Right ventricle myocardium inferior (tissue), 1 donor: Measurements from ENCODE around the gene ALDH5A1. TPM values are rescaled to one million over a fixed set of nuclear protein-coding genes. Genes with fewer than 3 reads are reported as not detected.
A peak's percentile ranks its signal among the peaks of the same experiment; 100 is the strongest.

Source experiments
- ATAC-seq: fragments of 200-7000 bp; cut with Tn5 transposase; one replicate; pipeline ENCODE4 v1.9.1; 2020; ENCODE audit warnings: mild to moderate bottlenecking, moderate library complexity
- DNase-seq: peaks from one replicate; pipeline ENCODE4 v3.0.0; 2021; ENCODE audit errors: missing footprints
- intact Hi-C: fragments of 100-400 bp; cut with DNase I; formaldehyde crosslinking; loops from one replicate; pipeline ENCODE4 v1.11.0; 2022
- total RNA-seq: library from RNA; stranded (reverse); fragmentation: NEBNext Ultra II Directional; extraction: Animal tissue kit (Norgen Biotek cat#: 25700); gene quantifications from one replicate; pipeline ENCODE4 v1.2.1, GENCODE V29; 2021
- donor health status: DM: no; HTN: yes; CAD: no; lungs with severe emphysema.

Gene ALDH5A1
- total RNA-seq, 1 donor from 2014 or later: 25.1 TPM

DNA sequence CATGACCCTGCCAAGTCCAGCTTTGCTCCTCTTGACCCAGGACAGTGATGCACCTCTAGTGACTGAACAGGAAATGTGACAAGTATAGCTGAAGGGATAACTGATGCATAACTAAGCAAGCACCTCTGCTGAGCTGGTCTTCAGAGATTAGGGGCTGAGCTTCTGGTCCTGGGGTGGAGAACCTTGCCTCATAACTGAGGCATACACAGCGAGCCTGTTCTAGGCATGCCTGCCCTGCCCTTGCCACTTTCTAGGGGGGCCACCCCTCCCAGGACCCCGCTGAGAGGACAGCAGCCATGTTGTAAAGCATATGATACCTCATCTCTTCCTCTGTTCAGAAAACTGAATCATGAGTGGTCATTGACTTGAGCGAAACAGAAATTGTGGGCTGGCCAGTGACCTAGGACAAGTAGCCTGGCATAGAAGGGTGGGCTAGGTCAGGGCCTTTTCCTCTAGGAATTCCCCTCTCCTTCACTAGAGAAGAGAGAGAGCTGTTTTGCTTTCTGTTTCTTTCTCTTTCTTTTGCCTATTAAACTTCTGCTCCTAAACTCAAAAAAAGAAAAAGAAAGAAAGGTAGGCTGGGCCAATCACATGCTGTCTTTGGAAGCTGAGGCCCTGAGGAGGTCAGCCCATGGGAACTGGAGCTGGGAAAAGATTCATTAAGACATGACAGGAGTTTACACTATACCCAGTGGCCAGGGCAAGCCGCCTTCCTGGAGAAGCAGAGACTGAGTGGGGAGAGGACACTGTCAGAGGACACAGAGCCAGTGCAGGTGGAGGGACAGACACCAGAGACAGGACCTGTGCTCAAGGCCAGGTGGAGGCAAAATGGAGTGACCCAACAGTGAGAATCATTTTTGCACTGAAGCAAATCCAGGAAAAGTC lies 23.1 kb downstream of the ALDH5A1 start:
- intact Hi-C loops: no loop called here
- DNase-seq (no peak), ATAC-seq (no peak)

DNA sequence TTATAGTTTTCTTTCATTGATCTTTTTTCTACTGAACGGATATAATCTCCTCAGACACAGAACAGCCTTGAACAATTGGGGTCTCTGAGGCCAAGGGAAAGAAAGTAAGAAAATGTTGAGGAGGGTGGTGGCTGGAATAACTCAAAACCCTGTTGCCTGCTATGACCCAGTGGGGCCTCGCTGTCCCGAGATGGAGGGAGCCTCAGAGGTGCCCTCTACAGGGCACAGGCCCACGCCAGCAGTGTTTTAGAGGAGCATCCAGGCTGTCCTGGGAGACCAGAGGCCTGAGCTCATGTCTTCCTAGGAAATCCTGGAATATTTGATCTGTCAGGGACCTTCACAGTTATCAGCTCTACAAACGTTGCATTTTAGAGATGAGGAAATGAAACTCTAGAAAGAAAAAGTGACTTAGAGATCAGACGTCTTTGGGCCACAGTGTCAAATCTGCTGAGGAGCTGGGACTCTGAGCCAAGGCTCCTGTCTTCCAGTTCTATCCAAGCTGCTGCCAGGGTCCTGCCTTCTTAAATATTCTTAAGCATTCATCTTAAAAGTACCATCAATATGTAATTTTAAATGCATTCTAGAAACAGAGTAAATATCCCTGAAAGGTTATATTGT lies 26.3 kb downstream of the ALDH5A1 start:
- peak; percentile 86 for ATAC-seq
- intact Hi-C loops: no loop called here
- DNase-seq: no peak

DNA sequence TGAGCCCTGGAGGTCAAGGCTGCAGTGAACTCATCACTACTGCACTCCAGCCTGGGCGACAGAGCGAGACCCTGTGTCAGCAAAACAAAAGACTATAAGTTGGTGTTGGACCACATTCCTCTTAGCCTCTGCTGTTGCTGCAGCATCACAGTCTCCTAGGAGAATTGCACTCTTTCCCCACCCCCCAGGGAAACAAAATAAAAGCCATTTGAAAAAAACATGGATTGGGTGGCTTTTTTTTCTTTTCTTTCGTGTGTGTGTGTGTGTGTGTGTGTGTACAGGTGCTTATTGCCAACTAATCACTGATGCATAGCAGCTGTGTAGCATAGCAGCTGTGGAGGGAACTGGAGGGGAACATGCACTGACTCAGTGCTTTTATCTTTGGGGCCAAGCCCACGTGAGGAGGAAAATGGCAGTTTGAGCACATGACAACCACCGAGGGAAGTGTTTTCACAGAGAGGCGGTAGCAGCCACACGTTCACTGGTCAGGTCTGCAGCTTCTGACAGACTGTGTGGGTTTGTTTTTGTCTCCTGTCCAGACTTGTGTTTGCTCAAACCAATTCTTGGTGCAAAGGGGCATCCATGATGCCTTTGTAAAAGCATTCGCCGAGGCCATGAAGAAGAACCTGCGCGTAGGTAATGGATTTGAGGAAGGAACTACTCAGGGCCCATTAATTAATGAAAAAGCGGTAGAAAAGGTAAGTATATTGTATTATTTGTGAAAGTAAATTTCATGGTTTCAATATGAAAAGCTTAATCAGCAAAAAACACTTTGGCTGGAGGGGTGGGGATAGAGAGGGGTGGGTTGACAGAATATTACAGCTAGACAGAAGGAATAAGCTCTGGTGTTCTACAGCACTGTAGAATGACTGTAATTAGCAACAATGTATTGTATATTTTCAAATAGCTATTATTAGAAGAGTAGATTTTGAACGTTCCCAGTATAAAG lies 27.7 kb downstream of the ALDH5A1 start:
- no peak for ATAC-seq
- intact Hi-C loops: no loop called here
- DNase-seq: no peak

DNA sequence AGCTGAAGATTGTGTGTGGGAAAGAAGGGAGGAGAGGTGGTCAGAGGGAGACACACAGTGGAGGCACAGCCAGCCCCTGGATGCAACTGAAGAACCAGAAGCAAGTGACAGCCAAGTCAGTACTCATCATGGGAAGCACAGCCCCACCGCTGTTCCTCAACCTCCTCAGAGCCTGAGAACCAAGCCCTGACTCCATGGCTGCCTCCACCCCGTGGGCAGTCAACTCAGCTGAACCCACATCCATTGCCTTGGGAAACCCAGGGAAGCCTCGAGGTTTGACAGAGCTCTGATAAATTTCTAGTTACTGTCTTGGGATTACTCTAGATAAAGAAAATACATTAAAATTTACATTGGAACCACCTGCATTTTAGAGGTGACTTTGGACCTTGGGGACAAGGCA lies 29.6 kb downstream of the ALDH5A1 start:
- no peak for DNase-seq
- intact Hi-C loops: no loop called here

DNA sequence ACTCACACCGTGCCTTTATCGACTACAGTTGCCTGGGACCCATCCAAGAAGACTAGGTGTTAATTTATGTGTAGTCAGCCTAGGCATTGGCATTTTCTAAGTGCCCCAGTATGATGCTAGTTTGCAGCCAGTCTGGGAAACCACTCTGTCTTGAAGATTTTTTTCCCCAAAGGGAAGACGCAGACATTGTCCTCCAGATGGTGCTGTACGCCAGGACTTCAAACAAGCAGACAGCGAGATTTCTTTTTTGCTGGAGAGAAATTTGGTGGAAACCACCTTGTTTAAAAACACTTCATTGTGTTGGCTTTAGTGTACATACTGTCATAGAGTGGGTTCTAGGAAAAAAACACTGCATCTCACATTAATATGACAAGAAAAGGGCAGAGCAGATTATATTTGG lies 30.0 kb downstream of the ALDH5A1 start:
- intact Hi-C loops: no loop called here
- ATAC-seq (no peak), DNase-seq (no peak)

More for the DNA sequence above, 29.6 kb downstream of the ALDH5A1 start:
- no peak for ATAC-seq

DNA sequence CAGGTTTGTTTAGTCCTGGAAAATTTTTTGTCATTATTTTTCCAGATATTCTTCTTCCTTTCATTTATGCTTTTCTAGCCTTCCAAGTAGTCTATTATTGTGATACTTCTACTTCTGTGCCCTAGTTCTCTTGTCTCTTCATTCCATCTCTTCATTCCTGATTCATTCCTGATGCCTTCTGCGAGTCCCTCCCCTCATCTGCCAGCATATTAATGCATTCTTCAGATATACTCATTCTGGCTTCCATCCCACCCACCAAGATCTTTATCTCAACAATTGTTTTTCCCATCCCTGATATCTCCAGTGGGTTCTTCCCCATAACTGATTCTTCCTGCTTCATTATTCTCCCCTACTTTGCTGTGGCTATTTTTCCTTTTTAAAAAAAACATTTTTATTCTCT lies 35.2 kb downstream of the ALDH5A1 start:
- ATAC-seq (no peak), DNase-seq (no peak)
- intact Hi-C loops: no loop called here

DNA sequence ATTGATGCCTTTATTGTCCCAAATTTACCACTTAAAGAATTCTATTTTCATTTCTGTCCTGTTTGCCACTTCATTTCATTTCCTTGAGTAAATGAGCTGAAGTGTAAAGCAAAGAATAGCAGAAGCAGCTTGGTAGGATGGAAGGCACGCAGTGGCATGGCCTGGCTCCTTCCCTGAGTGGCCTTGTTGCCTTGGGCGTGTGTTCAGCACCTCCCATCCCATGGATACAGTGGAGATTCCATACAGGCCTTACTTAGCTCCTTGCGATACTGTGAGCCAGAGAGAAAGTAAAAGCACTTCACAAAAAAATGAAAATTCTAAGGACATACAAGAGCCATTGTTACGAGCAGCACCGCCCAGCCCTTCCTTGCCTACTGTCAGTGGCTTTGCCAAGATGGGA lies 39.6 kb downstream of the ALDH5A1 start:
- intact Hi-C loops: no loop called here
- no peak for DNase-seq
- ATAC-seq: no peak

DNA sequence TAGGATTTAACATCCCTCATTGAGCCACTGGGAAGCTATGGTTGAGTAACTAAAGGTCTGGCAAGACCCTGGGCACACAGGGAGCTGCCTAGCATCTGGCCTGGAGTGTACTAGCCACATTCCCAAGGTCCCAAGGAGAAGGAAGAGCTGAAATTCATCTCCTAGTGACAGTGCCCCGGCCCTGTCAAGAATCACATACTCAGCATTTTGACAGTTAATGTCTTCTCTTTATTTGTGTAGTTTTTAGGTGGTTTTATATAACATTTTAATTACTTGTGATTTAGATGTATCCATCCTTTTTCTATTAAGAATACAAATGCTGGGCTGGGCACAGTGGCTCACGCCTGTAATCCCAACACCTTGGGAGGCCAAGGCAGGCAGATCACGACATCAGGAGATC lies 40.4 kb downstream of the ALDH5A1 start:
- intact Hi-C loops: no loop called here
- ATAC-seq: no peak
- DNase-seq: no peak

DNA sequence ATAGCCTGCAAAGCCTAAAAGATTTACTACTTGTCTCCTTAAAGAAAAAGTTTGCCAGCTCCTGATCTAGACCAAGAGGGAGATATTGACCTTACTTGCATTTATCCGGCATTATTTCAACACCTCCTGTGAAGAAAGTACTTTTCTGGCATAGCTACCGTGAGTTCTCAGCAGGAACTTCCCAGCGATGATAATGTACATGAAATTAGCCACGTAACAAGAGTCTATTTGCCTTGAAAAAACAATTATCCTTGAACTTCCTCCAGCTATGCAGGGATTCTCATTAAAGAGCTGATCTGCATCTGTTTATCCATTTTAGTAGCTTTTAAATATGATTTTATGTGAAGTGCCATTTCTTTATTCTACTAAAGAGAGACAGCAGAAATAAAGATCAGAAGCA lies 41.7 kb downstream of the ALDH5A1 start:
- ATAC-seq (no peak), DNase-seq (no peak)
- intact Hi-C loops: no loop called here

DNA sequence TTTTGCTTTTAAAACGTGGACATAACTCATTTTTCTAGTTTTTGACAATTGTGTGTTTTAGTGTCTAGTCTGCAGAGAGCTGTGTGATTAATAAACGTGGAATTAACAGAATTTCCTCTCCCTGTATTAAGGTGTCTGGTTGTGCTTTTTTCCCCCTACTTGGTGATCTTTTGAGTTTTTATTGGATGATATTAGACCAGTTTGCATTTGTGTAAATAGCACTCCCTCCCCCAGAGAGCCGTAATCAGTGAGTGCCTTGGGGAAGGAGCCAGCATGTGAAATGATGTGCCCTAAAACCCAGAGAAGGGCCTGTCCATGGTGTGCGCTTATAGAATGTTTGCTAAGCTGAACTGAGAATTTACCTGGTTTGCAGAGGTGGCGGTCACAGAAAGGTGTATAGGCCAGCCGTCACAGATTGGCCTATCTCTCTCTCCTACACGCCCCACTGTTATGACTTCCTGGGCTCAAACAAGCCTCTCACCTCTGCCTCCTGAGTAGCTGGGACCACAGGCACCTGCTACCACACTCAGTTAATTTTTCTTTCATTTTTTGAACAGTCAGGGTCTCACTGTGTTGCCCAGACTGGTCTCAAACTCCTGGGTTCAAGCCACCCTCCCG lies 42.4 kb downstream of the ALDH5A1 start:
- intact Hi-C loops: no loop called here
- DNase-seq: no peak
- no peak for ATAC-seq

DNA sequence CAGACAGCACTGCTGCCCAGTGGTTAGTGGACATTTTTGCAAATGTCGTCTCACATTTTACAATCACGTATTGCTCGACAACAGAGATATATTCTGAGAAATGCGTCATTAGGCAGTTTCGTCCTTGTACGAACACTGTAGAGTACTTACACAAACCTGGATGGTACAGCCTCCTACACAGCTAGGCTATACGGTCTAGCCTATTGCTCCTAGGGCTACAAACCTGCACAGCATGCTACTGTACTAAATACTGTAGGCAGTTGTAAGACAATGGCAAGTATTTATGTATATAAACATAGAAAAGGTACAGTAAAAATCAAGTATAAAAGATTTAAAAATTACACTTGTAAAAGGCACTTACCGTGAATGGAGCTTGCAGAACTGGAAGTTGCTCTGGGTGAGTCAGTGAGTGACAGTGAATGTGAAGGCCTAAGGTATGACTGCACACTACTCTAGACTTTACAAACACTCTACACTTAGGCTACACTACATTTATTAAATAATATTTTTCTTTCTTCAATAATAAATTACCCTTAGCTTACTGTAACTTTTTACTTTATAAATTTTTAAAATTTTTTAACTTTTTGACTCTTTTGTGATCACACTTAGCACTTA lies 43.1 kb downstream of the ALDH5A1 start:
- DNase-seq: no peak
- no peak for ATAC-seq
- intact Hi-C loops: no loop called here

DNA sequence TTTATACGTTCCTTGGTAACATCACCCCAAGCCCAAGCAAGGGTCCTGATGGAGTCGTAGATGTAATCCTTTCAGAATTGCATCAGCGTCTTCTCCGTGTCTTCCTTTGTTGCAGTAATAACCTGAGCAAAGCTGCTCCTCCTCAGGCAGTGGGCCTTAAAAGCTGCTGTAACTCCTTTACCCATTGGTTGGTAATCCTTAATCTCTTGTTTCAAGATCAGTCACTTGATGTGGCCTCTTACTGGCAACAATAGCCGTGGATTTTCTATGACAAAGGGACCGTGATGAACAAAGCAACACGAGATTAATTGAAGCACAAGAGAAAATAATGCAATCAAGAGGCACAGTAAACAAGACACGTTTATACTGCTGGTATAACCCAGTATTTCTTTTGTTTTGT lies 44.6 kb downstream of the ALDH5A1 start:
- DNase-seq (no peak), ATAC-seq (no peak)
- intact Hi-C loops: no loop called here

DNA sequence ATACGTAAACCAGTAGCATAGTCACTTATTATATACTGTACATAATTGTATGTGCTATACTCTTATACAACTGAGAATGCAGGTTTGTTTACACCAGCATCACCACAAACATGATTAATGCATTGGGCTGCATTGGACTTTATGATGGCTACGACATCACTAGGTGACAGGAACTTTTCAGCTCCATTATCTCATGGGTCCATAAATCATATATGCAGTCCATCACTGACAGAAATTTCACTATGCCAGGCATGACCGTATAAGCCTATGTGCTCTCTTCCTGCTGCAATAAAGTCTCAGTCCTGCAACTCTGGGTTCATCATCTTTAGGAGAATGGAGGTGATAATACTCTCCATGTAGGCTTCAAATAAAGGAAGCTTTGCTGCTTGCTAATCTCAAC lies 45.4 kb downstream of the ALDH5A1 start:
- intact Hi-C loops: no loop called here
- no peak for DNase-seq
- no peak for ATAC-seq

DNA sequence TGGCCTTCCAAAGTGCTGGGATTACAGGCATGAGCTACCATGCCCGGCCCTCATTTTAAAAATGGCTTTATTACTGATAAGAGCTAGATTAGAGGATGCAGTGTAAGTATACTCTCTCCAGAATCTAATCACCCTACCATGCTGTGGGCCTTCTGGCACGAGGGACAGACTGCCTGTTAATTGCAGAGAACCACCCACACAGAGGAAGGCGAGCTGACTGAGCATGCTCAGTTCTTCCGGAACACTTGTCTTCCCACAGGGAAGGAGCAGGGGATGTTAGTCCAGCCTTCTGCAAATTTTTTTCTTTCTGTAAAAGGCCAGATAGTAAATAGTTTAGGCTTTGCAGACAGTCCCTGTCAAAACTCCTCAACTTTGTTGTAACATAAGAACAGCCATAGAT lies 48.9 kb downstream of the ALDH5A1 start:
- intact Hi-C loops: no loop called here
- no peak for ATAC-seq
- no peak for DNase-seq

DNA sequence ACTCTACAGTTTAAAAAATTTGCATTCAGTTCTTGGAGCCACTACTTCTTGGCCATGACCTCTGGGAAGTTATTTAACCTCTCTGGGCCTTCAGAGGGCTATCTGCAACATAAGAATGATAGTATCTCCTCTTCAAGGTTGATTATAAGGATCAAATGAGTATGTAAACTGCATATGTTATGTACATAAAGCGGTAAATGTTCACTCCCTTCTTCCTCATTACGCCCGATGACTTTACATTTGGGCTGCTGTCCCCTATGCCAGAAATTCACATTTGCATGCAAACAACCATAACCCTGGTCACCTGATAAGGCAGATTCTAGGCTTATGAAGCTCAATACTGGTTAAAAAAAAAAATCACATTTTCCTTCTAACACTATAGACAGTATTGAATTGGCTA lies 50.4 kb downstream of the ALDH5A1 start:
- intact Hi-C loops: no loop called here
- DNase-seq: no peak
- ATAC-seq: no peak

DNA sequence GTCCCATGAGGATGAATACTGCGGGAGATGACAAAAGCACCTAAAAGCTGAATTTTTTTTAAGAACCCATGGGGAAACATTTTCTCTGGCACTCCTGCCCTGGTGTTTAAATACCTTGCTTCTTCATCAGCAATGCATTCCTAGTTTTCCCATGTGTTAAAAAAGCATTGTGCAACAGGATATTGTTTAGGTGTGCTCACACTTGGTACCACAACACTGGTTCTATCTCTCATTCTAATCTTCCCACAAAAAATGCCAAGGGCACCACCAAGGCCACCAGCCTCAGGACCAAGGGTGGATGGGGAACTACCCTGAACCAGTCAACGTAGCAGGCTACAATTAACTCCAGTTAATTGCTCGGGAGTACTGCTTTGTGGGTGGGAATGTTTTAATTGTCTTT lies 50.9 kb downstream of the ALDH5A1 start:
- intact Hi-C loops: no loop called here
- DNase-seq (no peak), ATAC-seq (no peak)

DNA sequence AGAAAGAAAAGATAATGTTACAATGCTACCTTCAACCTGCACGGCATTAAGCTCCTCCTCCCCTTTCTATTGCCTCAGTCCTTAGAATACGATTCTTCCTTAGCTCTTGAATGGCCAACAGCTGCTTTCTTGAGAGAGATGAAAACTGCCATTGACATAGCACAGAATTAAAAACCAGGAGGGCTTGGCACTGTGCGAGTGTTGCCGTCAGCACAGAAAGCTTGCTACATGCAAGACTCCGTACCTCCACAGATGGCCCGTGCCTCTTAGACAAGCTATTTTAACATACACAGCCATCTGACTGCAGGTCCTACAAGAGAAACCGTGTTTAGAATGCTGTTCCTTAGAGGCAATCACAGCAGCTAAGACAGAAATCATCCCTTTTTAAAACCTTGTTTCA lies 51.7 kb downstream of the ALDH5A1 start:
- DNase-seq (no peak), ATAC-seq (peak; percentile 54)
- intact Hi-C loops: no loop called here

DNA sequence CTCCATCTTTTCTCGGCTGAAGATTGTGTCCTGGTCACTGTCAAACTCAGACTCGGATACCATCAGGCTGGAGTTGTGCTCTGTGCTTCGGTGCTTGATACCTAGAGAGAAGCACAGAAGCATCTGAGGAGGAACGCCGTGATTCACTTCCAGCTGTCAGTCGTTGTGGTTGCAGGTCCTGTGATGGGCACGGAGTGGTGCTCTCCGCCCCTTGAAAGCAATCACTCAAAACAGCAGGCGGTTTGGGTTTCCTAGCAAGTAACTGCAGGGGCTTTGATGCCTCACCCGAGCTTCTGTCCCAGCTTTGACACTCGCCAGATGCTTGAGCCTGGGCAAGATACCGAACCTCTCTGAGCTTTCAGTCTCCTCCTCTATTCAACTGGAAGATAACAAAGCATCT lies 52.5 kb downstream of the ALDH5A1 start:
- intact Hi-C loops: no loop called here
- DNase-seq: no peak
- ATAC-seq: peak; percentile 26

DNA sequence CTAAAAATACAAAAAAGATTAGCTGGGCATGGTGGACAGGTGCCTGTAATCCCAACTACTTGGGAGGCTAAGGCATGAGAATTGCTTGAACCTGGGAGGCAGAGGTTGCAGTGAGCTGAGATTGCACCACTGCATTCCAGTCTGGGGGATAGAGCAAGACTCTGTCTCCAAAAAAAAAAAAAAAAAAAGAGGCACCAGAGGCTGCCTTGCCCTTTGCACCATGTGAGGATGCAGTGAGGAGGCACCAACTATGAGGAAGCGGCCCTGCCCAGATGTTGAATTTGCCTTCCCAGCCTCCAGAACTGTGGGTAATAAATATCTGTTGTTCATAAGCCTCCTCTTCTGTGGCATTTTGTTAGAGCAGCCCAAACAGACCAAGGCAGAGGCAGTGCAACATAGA lies 54.4 kb downstream of the ALDH5A1 start:
- ATAC-seq (no peak), DNase-seq (no peak)
- intact Hi-C loops: no loop called here
